H9 (cell line): ENCODE results near the gene NINJ1. TPM values are rescaled to one million over a fixed set of nuclear protein-coding genes. Genes with fewer than 3 reads are reported as not detected.

Source experiments
- DNase-seq: peaks from one replicate; pipeline ENCODE4 v3.0.0-alpha.2; 2017
- H2AFZ ChIP-seq: one replicate; pipeline ENCODE4 v1.6.1; 2013; ENCODE audit warnings: mild to moderate bottlenecking, low read length, control low read depth, moderate library complexity
- H2AK5ac ChIP-seq: 2 replicates; pipeline ENCODE4 v1.6.1; 2013; ENCODE audit warnings: low read length, control low read depth, mixed read lengths; ENCODE audit not compliant: insufficient read length
- H2BK120ac ChIP-seq: one replicate; pipeline ENCODE4 v1.6.1; 2013; ENCODE audit warnings: low read depth, mild to moderate bottlenecking, low read length, control low read depth, inconsistent platforms; ENCODE audit not compliant: poor library complexity, severe bottlenecking
- H2BK12ac ChIP-seq: 2 replicates; pipeline ENCODE4 v1.6.1; 2013; ENCODE audit warnings: low read length, control low read depth, mixed read lengths, low read depth; ENCODE audit not compliant: insufficient read length
- H2BK15ac ChIP-seq: 2 replicates; pipeline ENCODE4 v1.6.1; 2013; ENCODE audit warnings: low read depth, low read length, control low read depth
- H2BK20ac ChIP-seq: one replicate; pipeline ENCODE4 v1.6.1; 2013; ENCODE audit warnings: low read depth, mild to moderate bottlenecking, low read length, control low read depth, inconsistent platforms; ENCODE audit not compliant: poor library complexity, severe bottlenecking
- H2BK5ac ChIP-seq: 2 replicates; pipeline ENCODE4 v1.6.1; 2013; ENCODE audit warnings: low read length, control low read depth, mixed read lengths; ENCODE audit not compliant: insufficient read length
- H3K14ac ChIP-seq: 2 replicates; pipeline ENCODE4 v1.6.1; 2013; ENCODE audit warnings: low read length, control low read depth; ENCODE audit not compliant: insufficient read depth
- H3K18ac ChIP-seq: 2 replicates; pipeline ENCODE4 v1.6.1; 2013; ENCODE audit warnings: low read depth, mild to moderate bottlenecking, mixed read lengths, low read length, control low read depth; ENCODE audit not compliant: insufficient read length
- H3K23ac ChIP-seq: 2 replicates; pipeline ENCODE4 v1.6.1; 2013; ENCODE audit warnings: low read length, control low read depth, mixed read lengths, low read depth; ENCODE audit not compliant: insufficient read length
- H3K23me2 ChIP-seq: 2 replicates; pipeline ENCODE4 v1.6.1; 2013; ENCODE audit warnings: low read depth, mild to moderate bottlenecking, mixed read lengths, low read length, control low read depth; ENCODE audit not compliant: insufficient read length, poor library complexity, severe bottlenecking
- H3K27ac ChIP-seq: 2 replicates; pipeline ENCODE4 v1.5.1; 2013; ENCODE audit warnings: low read length, control low read depth, mixed read lengths, low read depth; ENCODE audit not compliant: insufficient read length
- H3K27me3 ChIP-seq: 2 replicates; pipeline ENCODE4 v1.6.1; 2013; ENCODE audit warnings: low read length, control low read depth, inconsistent platforms; ENCODE audit not compliant: insufficient read depth
- H3K4ac ChIP-seq: 2 replicates; pipeline ENCODE4 v1.6.1; 2013; ENCODE audit warnings: low read depth, mild to moderate bottlenecking, control low read depth, inconsistent platforms, low read length, moderate library complexity
- H3K4me1 ChIP-seq: 2 replicates; pipeline ENCODE4 v1.6.1; 2013; ENCODE audit warnings: low read length, control low read depth, inconsistent platforms; ENCODE audit not compliant: insufficient read depth
- H3K4me2 ChIP-seq: 2 replicates; pipeline ENCODE4 v1.6.1; 2013; ENCODE audit warnings: low read length, control low read depth, mixed read lengths; ENCODE audit not compliant: insufficient read length, insufficient read depth
- H3K56ac ChIP-seq: 2 replicates; pipeline ENCODE4 v1.6.1; 2013; ENCODE audit warnings: low read depth, mild to moderate bottlenecking, mixed read lengths, low read length, control low read depth; ENCODE audit not compliant: insufficient read length
- H3K79me1 ChIP-seq: 2 replicates; pipeline ENCODE4 v1.6.1; 2013; ENCODE audit warnings: low read depth, mild to moderate bottlenecking, moderate library complexity, low read length, control low read depth, inconsistent platforms; ENCODE audit not compliant: insufficient read depth, poor library complexity, severe bottlenecking
- H3K79me2 ChIP-seq: 2 replicates; pipeline ENCODE4 v1.6.1; 2013; ENCODE audit warnings: low read length, control low read depth, inconsistent platforms; ENCODE audit not compliant: insufficient read depth
- H3K9ac ChIP-seq: 2 replicates; pipeline ENCODE4 v1.6.1; 2013; ENCODE audit warnings: low read length, control low read depth, mixed read lengths; ENCODE audit not compliant: insufficient read length; ENCODE audit errors: extremely low read depth
- H3K9me3 ChIP-seq: one replicate; pipeline ENCODE4 v1.6.1; 2013; ENCODE audit warnings: low read depth, low read length, inconsistent platforms; ENCODE audit not compliant: control insufficient read depth
- H3T11ph ChIP-seq: one replicate; pipeline ENCODE4 v1.6.1; 2013; ENCODE audit warnings: mild to moderate bottlenecking, low read length, control low read depth, inconsistent platforms
- H4K20me1 ChIP-seq: one replicate; pipeline ENCODE4 v1.6.1; 2013; ENCODE audit not compliant: control insufficient read depth, insufficient read length, insufficient read depth
- H4K5ac ChIP-seq: 2 replicates; pipeline ENCODE4 v1.6.1; 2013; ENCODE audit warnings: low read depth, mild to moderate bottlenecking, mixed read lengths, low read length, control low read depth; ENCODE audit not compliant: insufficient read length
- H4K8ac ChIP-seq: replicated peaks from 2 replicates; pipeline ENCODE4 v1.6.1; 2013; ENCODE audit warnings: low read length, control low read depth, mixed read lengths, low read depth; ENCODE audit not compliant: insufficient read length
- H4K91ac ChIP-seq: 2 replicates; pipeline ENCODE4 v1.6.1; 2013; ENCODE audit warnings: low read depth, mild to moderate bottlenecking, moderate library complexity, mixed read lengths, low read length, control low read depth; ENCODE audit not compliant: insufficient read length
- H3K27ac Mint-ChIP-seq, 3 experiments: 2 replicates in 2 of 3; 3 replicates in 1 of 3; pipeline ENCODE4 v1.8.0; 2020 to 2021; ENCODE audit warnings: mixed read lengths in 3 of 3, mild to moderate bottlenecking in 1 of 3, moderate library complexity in 1 of 3
- H3K27me3 Mint-ChIP-seq: 2 replicates; pipeline ENCODE4 v1.8.0; 2021; ENCODE audit warnings: low read depth, mild to moderate bottlenecking, moderate library complexity, mixed read lengths
- H3K36me3 Mint-ChIP-seq, 3 experiments: 2 replicates in 2 of 3; 3 replicates in 1 of 3; pipeline ENCODE4 v1.8.0; 2020 to 2021; ENCODE audit warnings: low read depth in 3 of 3, mixed read lengths in 3 of 3; ENCODE audit not compliant: insufficient read depth in 1 of 3
- H3K4me1 Mint-ChIP-seq, 2 experiments: 2 replicates each; pipeline ENCODE4 v1.8.0; 2020; ENCODE audit warnings: mixed read lengths in 2 of 2
- H3K4me3 Mint-ChIP-seq, 2 experiments: 2 replicates in 1 of 2; 3 replicates in 1 of 2; pipeline ENCODE4 v1.8.0; 2020 to 2021; ENCODE audit warnings: mild to moderate bottlenecking in 2 of 2, mixed read lengths in 2 of 2, moderate library complexity in 1 of 2
- H3K9me3 Mint-ChIP-seq, 2 experiments: 2 replicates in 1 of 2; 3 replicates in 1 of 2; pipeline ENCODE4 v1.8.0; 2020; ENCODE audit warnings: mild to moderate bottlenecking in 2 of 2, mixed read lengths in 2 of 2, moderate library complexity in 1 of 2
- CTCF ChIP-seq: fragments of 200-600 bp; sonication (generic); conservative IDR thresholded peaks from 3 replicates; pipeline ENCODE4 v1.8.0; 2021; ENCODE audit warnings: antibody characterized with exemption, mild to moderate bottlenecking
- WGBS: extraction: QIAGEN DNeasy Blood & Tissue Kit; methylation state at CpG from one replicate; pipeline ENCODE4 v1.1.7; 2013; ENCODE audit warnings: missing lambda C conversion rate, low lambda C conversion rate, mixed read lengths; ENCODE audit not compliant: insufficient read length; ENCODE audit errors: extremely low coverage; 5-methylcytosine and 5-hydroxymethylcytosine counted together
- total RNA-seq: library from RNA; stranded (reverse); gene quantifications from 2 replicates; pipeline ENCODE4 v1.2.1, GENCODE V29; 2021

The NINJ1 gene
- total RNA-seq, 1 experiment from 2014 or later = 28.9 TPM

GRCh38 chr9:93125331-93125894 lies 8.6 kb downstream of the NINJ1 start:
- H3T11ph ChIP-seq = no peak overlapping the region
- H4K5ac ChIP-seq = no peak overlapping the region
- Mint-ChIP-seq H3K4me3 (no peak overlapping the region), H3K27me3 (no peaks in the 10 kb centered on the region), H3K4me1 (peaks cover 10 to 19% of the 10 kb centered on the region in 2 experiments), H3K36me3 (peaks cover 4 to 17% (median 15%) of the 10 kb centered on the region in 3 experiments; a peak in 5 of 7 replicates), H3K27ac (no peak overlapping the region; a peak in 1 of 7 replicates), H3K9me3 (no peaks in the 10 kb centered on the region)
- no peaks in the 10 kb centered on the region for H3K23me2 ChIP-seq
- no peak overlapping the region for H2BK20ac ChIP-seq
- H4K91ac ChIP-seq = no peak overlapping the region
- H2AFZ ChIP-seq = no peak overlapping the region
- H3K9ac ChIP-seq = no peak overlapping the region
- no peak overlapping the region for H3K14ac ChIP-seq
- H2BK12ac ChIP-seq = no peak overlapping the region
- H2AK5ac ChIP-seq = no peak overlapping the region
- WGBS = no CpG with 5 or more reads among the region's 10 CpGs
- no peaks in the 10 kb centered on the region for H3K79me2 ChIP-seq
- H2BK15ac ChIP-seq = no peak overlapping the region
- no peak overlapping the region for H3K4me2 ChIP-seq
- H2BK5ac ChIP-seq = no peak overlapping the region
- H3K4me1 ChIP-seq = no peaks in the 10 kb centered on the region
- no peak overlapping the region for H4K8ac ChIP-seq
- H3K56ac ChIP-seq = no peak overlapping the region
- no peak overlapping the region for H3K23ac ChIP-seq
- no peaks in the 10 kb centered on the region for H3K9me3 ChIP-seq
- no peak for TF ChIP-seq CTCF
- H3K79me1 ChIP-seq = no peaks in the 10 kb centered on the region
- no peak overlapping the region for H2BK120ac ChIP-seq
- no peak overlapping the region for H3K27ac ChIP-seq
- no peaks in the 10 kb centered on the region for H4K20me1 ChIP-seq
- H3K4ac ChIP-seq = no peak overlapping the region
- H3K18ac ChIP-seq = no peak overlapping the region
- DNase-seq = peak; percentile 12
- no peaks in the 10 kb centered on the region for H3K27me3 ChIP-seq
